K562 (cell line): ENCODE measurements around the gene ACSS1. TPM values are rescaled to one million over a fixed set of nuclear protein-coding genes. Genes with fewer than 3 reads are reported as not detected.

ENCODE experiments used
- ATAC-seq: fragments of 200-7000 bp; cut with Tn5 transposase; 3 replicates; pipeline ENCODE4 v1.9.1; 2020; ENCODE audit warnings: moderate library complexity
- BruUV-seq: library from RNA; stranded (reverse); fragments of 400-500 nt; replicated peaks from 2 replicates; lab custom pipeline; 2021; lab: Mats Ljungman, UMichigan
- CTCF ChIA-PET: fragments of 300-600 bp; formaldehyde crosslinking; extraction: SDS; loops from one replicate; lab custom pipeline; 2021; ENCODE audit warnings: low intra/inter-chr PET ratio; lab: Yijun Ruan, JAX
- POLR2A ChIA-PET: fragments of 300-600, 350-650 bp; sonication (Branson Sonifier 250); formaldehyde crosslinking; extraction: SDS; loops from one replicate; lab custom pipeline; 2021; ENCODE audit warnings: antibody characterized with exemption, inconsistent platforms; lab: Yijun Ruan, JAX
- DNase-seq, 4 experiments: peaks; one replicate each; pipeline versions ENCODE4 v3.0.0 to v3.0.0-alpha.2; 2011 to 2018; ENCODE audit warnings: low spot score in 3 of 4, mixed read lengths in 3 of 4; ENCODE audit errors: extremely low read depth in 1 of 4
- FAIRE-seq: peaks from 2 replicates; lab custom pipeline; 2011; peaks lifted over from hg19 to GRCh38; lab: Jason Lieb, UNC
- H2AFZ ChIP-seq: 2 replicates; pipeline ENCODE4 v1.6.0; 2011; ENCODE audit warnings: low read depth, low read length, control low read depth, inconsistent platforms
- H3K27ac ChIP-seq: fragments of 200-600 bp; 3 replicates; pipeline ENCODE4 v1.8.0; 2011; ENCODE audit warnings: low read depth, mild to moderate bottlenecking, control low read depth, inconsistent platforms, low read length, moderate library complexity, mixed read lengths; ENCODE audit errors: extremely low read depth
- H3K27me3 ChIP-seq, 2 experiments: fragments of 300-600 bp in 1 of 2; 2 replicates in 1 of 2; 3 replicates in 1 of 2; pipeline versions ENCODE4 v1.6.0 to v1.8.0; 2011; ENCODE audit warnings: inconsistent platforms in 2 of 2, low read length in 2 of 2, mild to moderate bottlenecking in 1 of 2, mixed read lengths in 1 of 2, moderate library complexity in 1 of 2; ENCODE audit not compliant: control insufficient read depth in 2 of 2, insufficient read depth in 2 of 2
- H3K36me3 ChIP-seq: fragments of 300-600 bp; 3 replicates; pipeline ENCODE4 v1.8.0; 2011; ENCODE audit warnings: mild to moderate bottlenecking, low read length, inconsistent platforms; ENCODE audit not compliant: control insufficient read depth, insufficient read depth
- H3K4me1 ChIP-seq, 2 experiments: fragments of 200-600 bp in 1 of 2; replicated peaks in 1 of 2; 2 replicates in 1 of 2; 3 replicates in 1 of 2; pipeline versions ENCODE4 v1.5.1 to v1.8.0; 2011; ENCODE audit warnings: inconsistent platforms in 2 of 2, low read length in 2 of 2, mild to moderate bottlenecking in 1 of 2, mixed read lengths in 1 of 2, moderate library complexity in 1 of 2; ENCODE audit not compliant: control insufficient read depth in 2 of 2, insufficient read depth in 2 of 2
- H3K4me2 ChIP-seq: 2 replicates; pipeline ENCODE4 v1.6.1; 2011; ENCODE audit warnings: low read length, control low read depth, inconsistent platforms, mixed read lengths; ENCODE audit not compliant: insufficient read depth
- H3K4me3 ChIP-seq: fragments of 200-600 bp; sonication (generic), shearing (Covaris generic); 2 replicates; pipeline ENCODE4 v1.5.1; 2016; ENCODE audit warnings: control low read depth, inconsistent platforms
- H3K79me2 ChIP-seq: fragments of 200-600 bp; 3 replicates; pipeline ENCODE4 v1.8.0; 2011; ENCODE audit warnings: low read length, inconsistent platforms; ENCODE audit not compliant: control insufficient read depth, insufficient read depth
- H3K9ac ChIP-seq, 2 experiments: 2 replicates each; pipeline versions ENCODE4 v1.6.0 to v1.6.1; 2011; ENCODE audit warnings: low read depth in 2 of 2, low read length in 2 of 2, control low read depth in 1 of 2, inconsistent platforms in 1 of 2, mild to moderate bottlenecking in 1 of 2, mixed read lengths in 1 of 2; ENCODE audit not compliant: insufficient read depth in 1 of 2
- H3K9me1 ChIP-seq: one replicate; pipeline ENCODE4 v1.6.0; 2011; ENCODE audit warnings: inconsistent platforms, mild to moderate bottlenecking, low read length, moderate library complexity; ENCODE audit not compliant: control insufficient read depth, insufficient read depth
- H3K9me3 ChIP-seq: replicated peaks from 2 replicates; pipeline ENCODE4 v1.5.1; 2011; ENCODE audit warnings: low read depth, low read length, inconsistent platforms; ENCODE audit not compliant: control insufficient read depth, insufficient read depth
- H4K20me1 ChIP-seq: replicated peaks from 2 replicates; pipeline ENCODE4 v1.6.1; 2011; ENCODE audit warnings: low read length, inconsistent platforms, mixed read lengths; ENCODE audit not compliant: control insufficient read depth, insufficient read depth
- CHD1 ChIP-seq: fragments of 200-600 bp; sonication (generic); IDR thresholded peaks from one replicate; pipeline ENCODE4 v1.6.1; 2012; ENCODE audit warnings: mild to moderate bottlenecking, moderate library complexity, low read length, inconsistent platforms
- FOXA3 ChIP-seq, 2 experiments: fragments of 450-650 bp in 1 of 2; sonication (generic) in 1 of 2; formaldehyde crosslinking; IDR thresholded peaks in 1 of 2; conservative IDR thresholded peaks in 1 of 2; 2 replicates each; pipeline versions ENCODE4 v1.4.0 to v1.8.0; 2020 to 2022; ENCODE audit warnings: mild to moderate bottlenecking in 2 of 2, missing genetic modification reagents in 1 of 2
- MCM2 ChIP-seq: fragments of 450-650 bp; IDR thresholded peaks from 2 replicates; pipeline ENCODE4 v1.6.1; 2017; ENCODE audit warnings: low read depth, mild to moderate bottlenecking
- NR4A1 ChIP-seq, 2 experiments: fragments of 250-450 bp in 1 of 2; fragments of 450-650 bp in 1 of 2; sonication (Bioruptor Pico) in 1 of 2; IDR thresholded peaks; 2 replicates each; pipeline versions ENCODE4 v1.4.0 to v1.6.1; 2016 to 2020; ENCODE audit warnings: mild to moderate bottlenecking in 2 of 2, missing compliant biosample characterization in 1 of 2, missing genetic modification characterization in 1 of 2, moderate library complexity in 1 of 2
- SRSF3 ChIP-seq: fragments of 200-400 bp; formaldehyde crosslinking; IDR thresholded peaks from 2 replicates; pipeline ENCODE4 v1.6.1; 2016; ENCODE audit warnings: mild to moderate bottlenecking, low read length, moderate library complexity; ENCODE audit not compliant: insufficient read depth
- TBP ChIP-seq: optimal IDR thresholded peaks from 2 replicates; pipeline ENCODE3; 2011; ENCODE audit warnings: low read depth, low read length, improper control_type of control experiment
- U2AF1 ChIP-seq: fragments of 200-400 bp; formaldehyde crosslinking; optimal IDR thresholded peaks from 2 replicates; pipeline ENCODE3; 2017; ENCODE audit warnings: mild to moderate bottlenecking, low read depth, low read length, moderate library complexity
- ZNF12 ChIP-seq: sonication (generic); formaldehyde crosslinking; IDR thresholded peaks from 2 replicates; pipeline ENCODE4 v1.4.0; 2020; ENCODE audit warnings: mild to moderate bottlenecking, missing genetic modification reagents
- ZNF583 ChIP-seq: fragments of 250-450 bp; sonication (Bioruptor Pico); IDR thresholded peaks from 2 replicates; pipeline ENCODE4 v1.4.0; 2020
- WGBS: fragments of 100-300 bp; shearing (Covaris generic); methylation state at CpG from one replicate; pipeline ENCODE4 v1.1.6; 2016; ENCODE audit warnings: low coverage, mixed read lengths; ENCODE audit not compliant: insufficient coverage; ENCODE audit errors: missing lambda C conversion rate; 5-methylcytosine and 5-hydroxymethylcytosine counted together
- in situ Hi-C: fragments of 300-500 bp; cut with MboI; formaldehyde crosslinking; loops from 4 replicates; pipeline ENCODE4 v1.15.0; 2018; ENCODE audit warnings: inconsistent platforms, mixed read lengths
- intact Hi-C: fragments of 100-400 bp; cut with micrococcal nuclease; formaldehyde crosslinking; loops from 2 replicates; pipeline ENCODE4 v1.14.2; 2022
- polyA plus RNA-seq, 8 experiments: library from polyadenylated mRNA; depleted of rRNA in 4 of 8; stranded (reverse) in 5 of 8; unstranded in 3 of 8; fragments of >200 nt; fragmentation: Nextera tagmentation in 2 of 8; fragmentation: Illumina TruSeq in 1 of 8; extraction: Ambion mirVana in 2 of 8; extraction: Trizol in 1 of 8; gene quantifications; 2 replicates each; pipeline versions ENCODE4 v1.2.1 to v1.2.3, GENCODE V29; 2011 to 2014; ENCODE audit warnings: inconsistent platforms in 1 of 8, missing spikeins in 1 of 8
- total RNA-seq, 7 experiments: library from RNA; depleted of rRNA in 6 of 7; stranded (reverse); fragments of >200 nt in 6 of 7; fragmentation: Illumina TruSeq in 2 of 7; extraction: Trizol in 2 of 7; gene quantifications; 2 replicates each; pipeline versions ENCODE4 v1.2.1 to v1.2.3, GENCODE V29; 2011 to 2021; ENCODE audit warnings: low replicate concordance in 1 of 7
- TF ChIP-seq, protein P1 (sequence below): sonication (generic); formaldehyde crosslinking; IDR thresholded peaks from 2 replicates; pipeline ENCODE4 v1.8.1; 2023; ENCODE audit warnings: missing genetic modification reagents, mild to moderate bottlenecking, borderline replicate concordance

The ACSS1 gene
- total and polyA plus RNA-seq, 9 of the 15 experiments (the other 6 are each of a cell fraction or from before 2014, with no cell fraction given): 0.07 to 2.1 (median 0.27) TPM; not detected in 3

DNA sequence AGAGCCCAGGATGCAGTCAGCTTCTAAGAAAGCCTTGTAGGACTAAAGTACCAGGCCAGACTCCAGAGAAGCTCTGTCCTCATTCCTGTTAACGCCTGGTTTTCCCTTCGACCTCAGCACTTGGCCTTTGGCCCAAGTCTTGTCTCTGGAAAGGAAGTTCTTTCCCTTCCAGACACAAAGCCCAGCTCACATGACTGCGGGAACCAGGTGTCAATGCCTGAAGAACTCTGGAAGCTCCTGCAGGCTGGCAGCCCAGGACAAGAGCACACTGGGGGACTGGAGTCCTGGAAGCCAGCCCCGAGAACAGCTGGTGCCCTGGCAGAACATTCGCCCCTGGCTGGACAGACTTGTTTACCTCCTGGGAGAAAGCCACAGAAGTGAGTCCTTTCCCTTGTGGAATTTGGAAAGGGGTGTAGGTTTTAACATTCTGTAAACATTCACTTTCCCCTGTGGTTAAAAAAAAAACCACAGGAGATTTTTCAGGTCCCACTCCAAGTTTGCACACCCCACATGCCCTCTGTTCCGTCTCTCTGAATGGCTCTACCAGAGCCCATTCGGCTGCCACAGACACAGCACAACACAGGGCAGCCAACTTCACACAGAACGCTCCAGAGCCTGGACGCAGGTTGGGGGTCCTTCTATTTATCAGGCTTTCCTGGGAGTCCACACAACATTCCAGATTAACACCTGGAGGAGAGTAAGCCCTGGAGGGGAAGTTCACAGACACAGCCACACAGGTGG lies 18.1 kb downstream of the ACSS1 start:
- no peak for TF ChIP-seq MCM2
- no peak for TF ChIP-seq TBP
- TF ChIP-seq NR4A1 (CRISPR knock-in tag; IDR thresholded peaks at IDR 0.05): no peak
- no peak for TF ChIP-seq NR4A1 (tag; IDR thresholded peaks at IDR 0.05)
- no peak for TF ChIP-seq SRSF3
- TF ChIP-seq ZNF12 (CRISPR knock-in tag): no peak
- no peak overlapping the region for H2AFZ ChIP-seq
- no peak overlapping the region for H3K4me3 ChIP-seq
- H3K9me3 ChIP-seq: no peaks in the 10 kb centered on the region
- no peak for FAIRE-seq
- DNase-seq: no peak
- H4K20me1 ChIP-seq: no peaks in the 10 kb centered on the region
- H3K36me3 ChIP-seq: no peaks in the 10 kb centered on the region
- no peak overlapping the region for H3K9ac ChIP-seq
- H3K27me3 ChIP-seq: peaks cover under 1 to 30% of the 10 kb centered on the region in 2 experiments; a peak in 2 of 5 replicates
- in situ Hi-C loops (no loop called here), intact Hi-C loops (no loop called here)
- no peak for ATAC-seq
- no peak overlapping the region for H3K4me2 ChIP-seq
- no peaks in the 10 kb centered on the region for H3K4me1 ChIP-seq
- CTCF ChIA-PET: no interaction called here
- no TSS peak for BruUV-seq
- no peaks in the 10 kb centered on the region for H3K79me2 ChIP-seq
- 0% methylated on average over 8 of the region's 9 CpGs for WGBS
- no peak overlapping the region for H3K27ac ChIP-seq
- no peaks in the 10 kb centered on the region for H3K9me1 ChIP-seq
- POLR2A ChIA-PET: no interaction called here

DNA sequence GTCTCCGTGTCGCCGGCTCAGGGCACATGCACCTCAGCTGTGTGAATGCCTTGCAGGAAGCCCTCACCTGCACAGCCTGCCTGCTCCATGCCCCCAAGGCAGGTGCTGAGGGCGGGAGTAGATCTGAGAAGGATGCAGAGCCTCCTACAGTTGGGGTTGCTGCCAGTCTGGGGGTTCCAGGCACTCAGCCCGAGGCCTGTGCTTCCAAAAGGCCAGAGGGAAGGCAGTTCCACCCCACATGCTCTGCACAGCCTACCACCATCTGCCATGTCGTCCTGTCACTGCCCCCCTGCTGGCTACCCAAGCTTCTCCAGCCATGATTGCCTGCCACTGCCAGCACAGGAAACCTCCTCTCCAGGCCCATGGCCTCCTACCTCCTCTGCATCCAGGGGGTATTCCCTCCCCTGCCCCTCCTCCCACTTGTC lies 19.3 kb downstream of the ACSS1 start:
- Histone ChIP-seq H3K9me3 (no peaks in the 10 kb centered on the region), H3K9ac (no peak overlapping the region), H3K4me3 (no peak overlapping the region), H3K27ac (no peak overlapping the region), H3K9me1 (no peaks in the 10 kb centered on the region), H2AFZ (no peak overlapping the region), H3K4me2 (no peak overlapping the region), H3K79me2 (no peaks in the 10 kb centered on the region), H4K20me1 (no peaks in the 10 kb centered on the region), H3K36me3 (no peaks in the 10 kb centered on the region), H3K27me3 (peaks cover 0 to 26% of the 10 kb centered on the region in 2 experiments; a peak in 2 of 5 replicates), H3K4me1 (no peaks in the 10 kb centered on the region)
- POLR2A ChIA-PET: no interaction called here
- no TSS peak for BruUV-seq
- no peak for FAIRE-seq
- in situ Hi-C loops (no loop called here), intact Hi-C loops (no loop called here)
- 0% methylated on average over 5 of the region's 6 CpGs for WGBS
- DNase-seq: no peak
- CTCF ChIA-PET: no interaction called here
- no peak for ATAC-seq
- TF ChIP-seq NR4A1 (CRISPR knock-in tag; IDR thresholded peaks at IDR 0.05) (no peak), NR4A1 (tag; IDR thresholded peaks at IDR 0.05) (no peak), CHD1 (no peak), FOXA3 (CRISPR knock-in tag; conservative IDR thresholded peaks at IDR 0.05 in 1 of 2, IDR thresholded peaks at IDR 0.05 in 1 of 2) (no peak), U2AF1 (no peak), ZNF583 (no peak)
- TF ChIP-seq, protein P1, sequence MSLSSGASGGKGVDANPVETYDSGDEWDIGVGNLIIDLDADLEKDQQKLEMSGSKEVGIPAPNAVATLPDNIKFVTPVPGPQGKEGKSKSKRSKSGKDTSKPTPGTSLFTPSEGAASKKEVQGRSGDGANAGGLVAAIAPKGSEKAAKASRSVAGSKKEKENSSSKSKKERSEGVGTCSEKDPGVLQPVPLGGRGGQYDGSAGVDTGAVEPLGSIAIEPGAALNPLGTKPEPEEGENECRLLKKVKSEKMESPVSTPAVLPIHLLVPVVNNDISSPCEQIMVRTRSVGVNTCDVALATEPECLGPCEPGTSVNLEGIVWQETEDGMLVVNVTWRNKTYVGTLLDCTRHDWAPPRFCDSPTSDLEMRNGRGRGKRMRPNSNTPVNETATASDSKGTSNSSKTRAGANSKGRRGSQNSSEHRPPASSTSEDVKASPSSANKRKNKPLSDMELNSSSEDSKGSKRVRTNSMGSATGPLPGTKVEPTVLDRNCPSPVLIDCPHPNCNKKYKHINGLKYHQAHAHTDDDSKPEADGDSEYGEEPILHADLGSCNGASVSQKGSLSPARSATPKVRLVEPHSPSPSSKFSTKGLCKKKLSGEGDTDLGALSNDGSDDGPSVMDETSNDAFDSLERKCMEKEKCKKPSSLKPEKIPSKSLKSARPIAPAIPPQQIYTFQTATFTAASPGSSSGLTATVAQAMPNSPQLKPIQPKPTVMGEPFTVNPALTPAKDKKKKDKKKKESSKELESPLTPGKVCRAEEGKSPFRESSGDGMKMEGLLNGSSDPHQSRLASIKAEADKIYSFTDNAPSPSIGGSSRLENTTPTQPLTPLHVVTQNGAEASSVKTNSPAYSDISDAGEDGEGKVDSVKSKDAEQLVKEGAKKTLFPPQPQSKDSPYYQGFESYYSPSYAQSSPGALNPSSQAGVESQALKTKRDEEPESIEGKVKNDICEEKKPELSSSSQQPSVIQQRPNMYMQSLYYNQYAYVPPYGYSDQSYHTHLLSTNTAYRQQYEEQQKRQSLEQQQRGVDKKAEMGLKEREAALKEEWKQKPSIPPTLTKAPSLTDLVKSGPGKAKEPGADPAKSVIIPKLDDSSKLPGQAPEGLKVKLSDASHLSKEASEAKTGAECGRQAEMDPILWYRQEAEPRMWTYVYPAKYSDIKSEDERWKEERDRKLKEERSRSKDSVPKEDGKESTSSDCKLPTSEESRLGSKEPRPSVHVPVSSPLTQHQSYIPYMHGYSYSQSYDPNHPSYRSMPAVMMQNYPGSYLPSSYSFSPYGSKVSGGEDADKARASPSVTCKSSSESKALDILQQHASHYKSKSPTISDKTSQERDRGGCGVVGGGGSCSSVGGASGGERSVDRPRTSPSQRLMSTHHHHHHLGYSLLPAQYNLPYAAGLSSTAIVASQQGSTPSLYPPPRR: no peak
